Left renal cortex interstitium (tissue), 4 donors: ENCODE measurements around the gene APOL2. TPM values are rescaled to one million over a fixed set of nuclear protein-coding genes. Genes with fewer than 3 reads are reported as not detected.
"Not testable (repeated sequence)": the region's sequence is repeated elsewhere in the genome, so short reads cannot be mapped to it uniquely, and the experiment has no call there.

Experiments used
- DNase-seq, 4 donors: peaks; one replicate each; pipeline ENCODE4 v3.0.0-alpha.2; 2013; ENCODE audit warnings: low read depth in 4 of 4, low spot score in 2 of 4, missing footprints in 1 of 4
- polyA plus RNA-seq, 4 donors: library from polyadenylated mRNA; unstranded; fragments of 120-200 nt; gene quantifications; one replicate each; pipeline ENCODE4 v1.2.1, GENCODE V29; 2013; ENCODE audit not compliant: insufficient read length in 4 of 4

APOL2 gene
- polyA plus RNA-seq, 4 donors: 26.6 to 38.8 (median 29.4) TPM

- no peak for DNase-seq
Observed at GRCh38 chr22:36244522-36245391, 5.4 kb upstream of the APOL2 start.

- DNase-seq: no peak
Observed at GRCh38 chr22:36243986-36244385, 4.7 kb upstream of the APOL2 start.

DNA sequence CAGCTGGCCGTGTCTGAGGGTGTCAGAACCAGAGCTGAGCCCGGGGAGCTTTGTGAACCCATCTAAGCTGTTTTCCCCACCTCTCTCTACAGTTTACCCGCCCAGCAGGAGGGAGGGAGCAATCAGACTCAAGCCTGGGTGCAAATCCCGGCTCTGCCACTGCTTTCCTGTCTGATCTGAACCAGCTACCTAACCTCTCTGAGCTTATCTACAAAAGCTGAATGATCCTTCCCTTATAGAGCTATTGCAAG, 252 bp downstream of the APOL2 start:
- no peak for DNase-seq

DNA sequence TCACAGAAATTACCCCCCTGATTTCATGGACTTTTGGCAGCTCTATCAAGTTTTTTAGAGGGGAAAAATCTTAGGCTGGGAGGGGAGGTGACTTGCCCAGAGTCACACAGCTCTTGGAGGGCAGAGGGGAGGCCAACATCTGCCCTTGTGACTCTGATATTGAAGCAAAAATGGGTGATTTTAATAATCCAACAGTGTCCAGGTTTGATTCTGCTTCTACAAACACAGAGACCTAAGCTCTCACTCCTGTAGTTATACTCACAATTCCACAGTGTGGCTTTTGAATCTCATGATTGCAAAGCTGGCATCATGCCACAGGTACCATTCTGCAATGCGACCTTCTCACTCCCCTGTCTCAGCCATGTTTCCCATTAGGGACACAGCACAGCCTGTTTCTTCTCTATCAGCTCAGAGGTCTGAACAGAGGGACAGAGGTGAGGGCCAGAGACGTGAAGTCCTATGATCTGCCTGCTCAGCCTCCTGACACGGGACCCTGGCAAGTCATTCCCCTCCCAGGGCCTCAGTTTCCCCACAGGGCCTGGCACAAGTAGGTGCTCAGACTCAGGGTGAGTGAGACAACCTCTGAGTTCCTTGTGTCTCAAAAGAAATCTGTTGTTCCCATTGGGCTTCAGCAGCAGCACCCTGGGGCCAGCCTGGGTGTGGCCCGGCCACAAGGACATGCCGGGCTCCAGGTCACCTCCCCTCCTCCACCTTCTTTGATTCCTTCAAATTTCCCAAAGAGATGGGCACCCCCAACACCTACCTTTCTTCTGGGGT, 766 bp downstream of the APOL2 start:
- DNase-seq: no peak

DNA sequence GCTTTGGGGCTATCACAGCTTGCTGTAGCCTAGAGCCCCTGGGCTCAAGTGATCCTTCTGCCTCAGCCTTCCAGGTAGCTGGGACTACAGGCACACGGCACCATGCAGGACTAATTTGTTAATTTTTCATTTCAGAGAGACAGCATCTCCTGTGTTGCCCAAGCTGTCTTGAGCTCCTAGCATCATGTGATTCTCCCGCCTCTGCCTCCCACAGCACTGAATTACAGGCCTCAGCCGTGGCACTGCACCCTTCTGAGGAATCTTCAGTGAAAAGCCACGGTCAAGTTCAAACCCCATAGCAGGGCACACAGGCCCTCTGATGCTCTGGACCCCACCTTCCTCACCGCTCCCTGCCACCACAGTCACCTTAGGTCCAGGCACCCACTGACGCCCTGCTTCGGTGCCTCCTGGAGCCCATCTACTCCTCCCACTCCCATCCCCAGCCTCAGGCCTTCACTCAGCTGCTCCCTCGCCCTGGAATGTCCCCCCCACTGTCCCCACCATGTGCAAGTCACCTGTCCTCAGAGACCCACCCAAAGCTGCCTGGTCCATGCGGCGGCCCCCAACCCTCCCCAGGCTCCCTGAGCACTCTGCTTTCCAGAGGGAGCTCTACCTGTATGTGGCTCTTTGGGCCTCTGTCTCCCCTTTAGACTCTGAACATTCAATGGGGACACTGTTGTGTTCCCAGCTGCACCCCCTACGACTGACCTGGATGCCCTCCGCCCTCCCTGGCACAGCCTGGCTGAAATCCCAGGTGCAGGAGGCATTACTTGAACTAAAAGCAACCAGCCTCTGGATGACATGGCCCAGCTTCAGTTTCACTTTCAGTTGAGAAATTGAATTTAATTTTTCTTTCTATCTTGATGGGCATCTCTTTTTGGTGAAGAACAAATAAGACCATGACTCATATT, 1.6 kb downstream of the APOL2 start:
- DNase-seq: no peak

- no peak for DNase-seq
Observed at GRCh38 chr22:36236388-36237319, 2.7 kb downstream of the APOL2 start.

DNA sequence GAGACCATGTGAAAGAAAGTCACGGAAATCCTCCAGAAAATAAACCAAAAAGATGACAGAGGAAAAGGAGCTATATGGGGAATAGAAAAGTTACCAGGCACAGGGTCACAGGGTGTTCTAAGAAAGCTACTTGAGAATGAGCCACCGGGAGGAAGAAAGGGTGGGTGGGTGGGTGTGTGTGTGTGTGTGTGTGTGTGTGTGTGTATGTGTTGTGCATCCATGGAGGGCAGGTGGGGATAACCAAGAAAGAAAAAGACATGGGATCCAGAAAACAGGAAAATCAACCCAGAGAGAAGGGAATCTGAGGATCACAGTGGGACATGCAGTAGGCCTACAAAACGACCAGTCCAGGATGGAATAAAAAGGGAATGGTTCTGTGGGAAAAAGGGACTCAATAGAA, 3.7 kb downstream of the APOL2 start:
- no peak for DNase-seq

- no peak for DNase-seq
Observed at GRCh38 chr22:36234919-36235318, 4.4 kb downstream of the APOL2 start.

- DNase-seq: no peak
Observed at GRCh38 chr22:36234213-36234612, 5.1 kb downstream of the APOL2 start.

GRCh38 chr22:36233796-36234195, 5.5 kb downstream of the APOL2 start:
- DNase-seq: no peak

DNA sequence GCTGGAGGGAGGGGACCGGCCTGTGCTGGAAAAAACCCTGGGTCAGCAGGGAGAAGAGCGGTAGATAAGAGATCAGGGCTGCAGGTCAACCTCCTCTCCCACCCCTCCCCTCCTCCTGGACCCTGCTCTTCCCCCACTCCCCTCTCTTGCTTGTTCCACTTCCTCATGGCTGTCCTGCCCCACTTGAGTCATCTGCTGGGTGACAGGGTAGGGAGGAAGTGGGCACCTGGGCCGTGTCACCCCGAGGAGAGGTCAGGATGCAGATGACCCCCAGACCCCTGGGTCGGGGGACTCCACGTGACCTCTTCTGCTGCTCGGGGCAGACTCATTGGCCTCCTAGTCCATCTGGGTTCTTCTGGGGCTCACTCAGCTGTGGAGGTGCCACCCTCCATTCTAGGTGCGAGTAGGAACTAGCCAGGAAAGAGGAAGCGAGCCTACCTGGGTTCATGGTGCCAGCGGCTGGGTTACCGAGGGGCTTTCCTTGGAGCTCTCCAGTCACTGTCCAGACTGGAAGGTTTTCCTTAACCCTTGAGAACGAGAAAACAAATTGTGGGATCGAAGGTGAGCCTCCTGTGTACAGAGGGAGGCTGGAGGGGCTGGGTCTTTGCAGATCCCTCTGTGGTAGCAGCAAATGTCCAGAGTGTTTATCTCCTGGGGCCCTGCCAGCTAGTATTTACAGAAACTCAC, 6.5 kb downstream of the APOL2 start:
- DNase-seq: no peak

- DNase-seq: not testable (repeated sequence)
Observed at GRCh38 chr22:36231051-36231450, 8.3 kb downstream of the APOL2 start.

- DNase-seq: not testable (repeated sequence)
Observed at GRCh38 chr22:36229649-36230048, 9.7 kb downstream of the APOL2 start.

GRCh38 chr22:36228944-36229343, 10.4 kb downstream of the APOL2 start:
- no peak for DNase-seq

- not testable (repeated sequence) for DNase-seq
Observed at GRCh38 chr22:36228369-36228768, 11.0 kb downstream of the APOL2 start.

- no peak for DNase-seq
Observed at GRCh38 chr22:36227806-36228205, 11.5 kb downstream of the APOL2 start.

GRCh38 chr22:36227396-36227795, 11.9 kb downstream of the APOL2 start:
- DNase-seq: no peak

DNA sequence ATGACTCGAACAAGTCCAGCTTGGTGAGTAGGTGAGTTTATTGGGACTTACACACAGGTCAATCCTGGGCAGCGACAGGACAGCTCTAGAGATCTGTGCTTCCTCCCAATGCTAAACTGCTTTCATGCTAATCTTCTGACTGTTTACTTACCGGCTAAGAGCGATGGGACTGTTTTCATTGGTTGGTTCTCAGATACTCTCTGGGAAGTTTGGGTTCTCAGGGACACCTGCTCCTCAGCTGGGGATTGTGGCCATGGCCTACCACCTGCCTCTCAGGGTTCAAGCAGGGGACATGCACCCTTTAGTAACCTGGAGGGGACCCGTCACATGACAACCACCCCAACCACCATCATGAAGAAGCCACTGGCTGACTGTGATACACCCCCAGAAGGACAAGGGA, 13.1 kb downstream of the APOL2 start:
- no peak for DNase-seq

- no peak for DNase-seq
Observed at GRCh38 chr22:36225333-36225922, 13.9 kb downstream of the APOL2 start.
